HEK293 (cell line): Measurements from ENCODE around the gene EHMT1.

Source experiments
- FEZF1 ChIP-seq: fragments of 450-650 bp; formaldehyde crosslinking; IDR thresholded peaks from 2 replicates; pipeline ENCODE4 v1.5.1; 2016; ENCODE audit warnings: missing biosample characterization, missing genetic modification characterization
- GLIS1 ChIP-seq: fragments of 450-650 bp; formaldehyde crosslinking; IDR thresholded peaks from 2 replicates; pipeline ENCODE4 v1.5.1; 2016; ENCODE audit warnings: missing biosample characterization, missing genetic modification characterization
- GLIS2 ChIP-seq: fragments of 450-650 bp; formaldehyde crosslinking; IDR thresholded peaks from 2 replicates; pipeline ENCODE4 v1.5.1; 2016; ENCODE audit warnings: missing biosample characterization, missing genetic modification characterization
- KLF1 ChIP-seq: fragments of 450-650 bp; formaldehyde crosslinking; IDR thresholded peaks from 2 replicates; pipeline ENCODE4 v1.5.1; 2016; ENCODE audit warnings: missing biosample characterization, missing genetic modification characterization
- OSR2 ChIP-seq: fragments of 450-650 bp; formaldehyde crosslinking; IDR thresholded peaks from 2 replicates; pipeline ENCODE4 v1.5.1; 2016; ENCODE audit warnings: missing biosample characterization, missing genetic modification characterization
- PATZ1 ChIP-seq: fragments of 450-650 bp; formaldehyde crosslinking; IDR thresholded peaks from 2 replicates; pipeline ENCODE4 v1.5.1; 2016; ENCODE audit warnings: missing biosample characterization, missing genetic modification characterization
- PRDM10 ChIP-seq: fragments of 450-650 bp; formaldehyde crosslinking; IDR thresholded peaks from 2 replicates; pipeline ENCODE4 v1.5.1; 2016; ENCODE audit warnings: missing biosample characterization, missing genetic modification characterization
- SCRT1 ChIP-seq: fragments of 450-650 bp; formaldehyde crosslinking; IDR thresholded peaks from 2 replicates; pipeline ENCODE4 v1.5.1; 2016; ENCODE audit warnings: missing biosample characterization, missing genetic modification characterization, borderline replicate concordance
- SCRT2 ChIP-seq: fragments of 450-650 bp; formaldehyde crosslinking; IDR thresholded peaks from 2 replicates; pipeline ENCODE4 v1.5.1; 2016; ENCODE audit warnings: missing biosample characterization, missing genetic modification characterization
- TSHZ1 ChIP-seq: fragments of 450-650 bp; formaldehyde crosslinking; IDR thresholded peaks from 2 replicates; pipeline ENCODE4 v1.5.1; 2016; ENCODE audit warnings: missing biosample characterization, missing genetic modification characterization, borderline replicate concordance
- WT1 ChIP-seq: fragments of 450-650 bp; formaldehyde crosslinking; IDR thresholded peaks from 2 replicates; pipeline ENCODE4 v1.5.1; 2016; ENCODE audit warnings: missing biosample characterization, missing genetic modification characterization
- YY2 ChIP-seq: fragments of 450-650 bp; formaldehyde crosslinking; IDR thresholded peaks from 2 replicates; pipeline ENCODE4 v1.5.1; 2016; ENCODE audit warnings: missing biosample characterization, missing genetic modification characterization
- ZBTB17 ChIP-seq: fragments of 450-650 bp; formaldehyde crosslinking; IDR thresholded peaks from 2 replicates; pipeline ENCODE4 v1.5.1; 2016; ENCODE audit warnings: missing biosample characterization, missing genetic modification characterization
- ZBTB20 ChIP-seq: fragments of 450-650 bp; formaldehyde crosslinking; IDR thresholded peaks from 2 replicates; pipeline ENCODE4 v1.5.1; 2016; ENCODE audit warnings: missing biosample characterization, missing genetic modification characterization
- ZEB2 ChIP-seq: fragments of 450-650 bp; formaldehyde crosslinking; IDR thresholded peaks from 2 replicates; pipeline ENCODE4 v1.5.1; 2016; ENCODE audit warnings: missing biosample characterization, missing genetic modification characterization
- ZFHX2 ChIP-seq: fragments of 450-650 bp; formaldehyde crosslinking; conservative IDR thresholded peaks from 2 replicates; pipeline ENCODE4 v1.5.1; 2016; ENCODE audit warnings: missing biosample characterization, missing genetic modification characterization
- ZFP69B ChIP-seq: fragments of 450-650 bp; formaldehyde crosslinking; IDR thresholded peaks from 2 replicates; pipeline ENCODE4 v1.5.1; 2016; ENCODE audit warnings: missing biosample characterization, missing genetic modification characterization
- ZNF10 ChIP-seq: fragments of 450-650 bp; formaldehyde crosslinking; IDR thresholded peaks from 2 replicates; pipeline ENCODE4 v1.5.1; 2017; ENCODE audit warnings: missing biosample characterization, missing genetic modification characterization
- ZNF169 ChIP-seq: fragments of 450-650 bp; formaldehyde crosslinking; IDR thresholded peaks from 2 replicates; pipeline ENCODE4 v1.5.1; 2016; ENCODE audit warnings: missing biosample characterization, missing genetic modification characterization
- ZNF19 ChIP-seq: fragments of 450-650 bp; formaldehyde crosslinking; IDR thresholded peaks from 2 replicates; pipeline ENCODE4; 2016; ENCODE audit warnings: missing biosample characterization, missing genetic modification characterization, low read depth
- ZNF223 ChIP-seq: fragments of 450-650 bp; formaldehyde crosslinking; IDR thresholded peaks from 2 replicates; pipeline ENCODE4 v1.5.1; 2016; ENCODE audit warnings: missing biosample characterization, missing genetic modification characterization
- ZNF335 ChIP-seq: fragments of 450-650 bp; formaldehyde crosslinking; conservative IDR thresholded peaks from 2 replicates; pipeline ENCODE4 v1.5.1; 2016; ENCODE audit warnings: missing biosample characterization, missing genetic modification characterization
- ZNF366 ChIP-seq: fragments of 450-650 bp; formaldehyde crosslinking; conservative IDR thresholded peaks from 2 replicates; pipeline ENCODE4 v1.5.1; 2016; ENCODE audit warnings: missing biosample characterization, missing genetic modification characterization
- ZNF404 ChIP-seq: fragments of 450-650 bp; formaldehyde crosslinking; IDR thresholded peaks from 2 replicates; pipeline ENCODE4 v1.5.1; 2017; ENCODE audit warnings: missing biosample characterization, missing genetic modification characterization
- ZNF549 ChIP-seq: fragments of 450-650 bp; IDR thresholded peaks from 2 replicates; pipeline ENCODE4 v1.5.1; 2018; ENCODE audit warnings: missing biosample characterization, missing genetic modification characterization, mild to moderate bottlenecking, inconsistent platforms, moderate library complexity
- ZNF580 ChIP-seq: fragments of 450-650 bp; formaldehyde crosslinking; IDR thresholded peaks from 2 replicates; pipeline ENCODE4 v1.5.1; 2016; ENCODE audit warnings: missing biosample characterization, missing genetic modification characterization
- ZNF701 ChIP-seq: fragments of 450-650 bp; formaldehyde crosslinking; IDR thresholded peaks from 2 replicates; pipeline ENCODE4 v1.5.1; 2016; ENCODE audit warnings: missing biosample characterization, missing genetic modification characterization
- ZNF777 ChIP-seq: fragments of 450-650 bp; formaldehyde crosslinking; IDR thresholded peaks from 2 replicates; pipeline ENCODE4 v1.5.1; 2017; ENCODE audit warnings: missing biosample characterization, missing genetic modification characterization, borderline replicate concordance

The EHMT1 gene

GRCh38 chr9:137611623-137612609 is 6.9 kb upstream of the EHMT1 start (continued):
- TF ChIP-seq PRDM10 (tag by site-specific recombination) (peak; percentile 83), ZBTB20 (peak; percentile 22; the same call in 1 of the 2 replicates), ZNF169 (tag by site-specific recombination) (no peak), ZNF10 (tag by site-specific recombination) (peak; percentile 90), ZNF404 (tag by site-specific recombination) (no peak), ZFHX2 (tag by site-specific recombination) (no peak), ZNF580 (tag by site-specific recombination) (no peak), SCRT1 (tag by site-specific recombination) (peak; percentile 93), ZEB2 (tag by site-specific recombination) (peak; percentile 77), SCRT2 (tag by site-specific recombination) (peak; percentile 97), ZNF366 (tag by site-specific recombination) (peak; percentile 49; the same call in 1 of the 2 replicates), KLF1 (tag by site-specific recombination) (peak; percentile 86), YY2 (tag by site-specific recombination) (peak; percentile 80), ZBTB17 (peak; percentile 83), TSHZ1 (tag by site-specific recombination) (0 out of 2 replicates have a peak, but pooled peaks have one; percentile 16), ZNF549 (no peak), ZNF701 (no peak), ZNF223 (tag by site-specific recombination) (peak; percentile 75; the same call in 1 of the 2 replicates), ZNF335 (tag by site-specific recombination) (peak; percentile 58), OSR2 (tag by site-specific recombination) (peak; percentile 43; the same call in 1 of the 2 replicates), FEZF1 (no peak), WT1 (tag by site-specific recombination) (0 out of 2 replicates have a peak, but pooled peaks have one; percentile 17), PATZ1 (tag by site-specific recombination) (peak; percentile 65), ZNF777 (no peak), ZFP69B (tag by site-specific recombination) (peak; percentile 74; the same call in 1 of the 2 replicates), GLIS1 (tag by site-specific recombination) (peak; percentile 69), GLIS2 (tag by site-specific recombination) (peak; percentile 86), ZNF19 (tag by site-specific recombination) (no peak)
- TF ChIP-seq, all 188 proteins: peak for 31
